Loucy (cell line): ENCODE results near the gene INPP4A.

Experiments
- H2AFZ ChIP-seq: fragments of 200-600 bp; sonication (generic); 2 replicates; pipeline ENCODE4 v1.6.0; 2016; ENCODE audit warnings: antibody characterized with exemption, mild to moderate bottlenecking, low read length, moderate library complexity
- H3F3A ChIP-seq: fragments of 200-600 bp; 2 replicates; pipeline ENCODE4 v1.6.0; 2016; ENCODE audit warnings: antibody characterized with exemption, low read depth, mild to moderate bottlenecking
- H3K27me3 ChIP-seq: fragments of 200-600 bp; sonication (generic); 2 replicates; pipeline ENCODE4 v1.6.1; 2014; ENCODE audit warnings: low read length, mild to moderate bottlenecking; ENCODE audit not compliant: insufficient read depth, poor library complexity, severe bottlenecking
- H3K36me3 ChIP-seq: fragments of 200-600 bp; sonication (generic); 2 replicates; pipeline ENCODE4 v1.6.1; 2016; ENCODE audit warnings: low read length; ENCODE audit not compliant: insufficient read depth
- H3K4me1 ChIP-seq: fragments of 200-600 bp; sonication (generic); 2 replicates; pipeline ENCODE4 v1.5.1; 2014; ENCODE audit warnings: low read length, mild to moderate bottlenecking; ENCODE audit not compliant: insufficient read depth, poor library complexity, severe bottlenecking
- H3K4me2 ChIP-seq: fragments of 200-600 bp; sonication (generic); 2 replicates; pipeline ENCODE4 v1.6.0; 2014; ENCODE audit warnings: antibody characterized with exemption, low read length, low read depth, mild to moderate bottlenecking; ENCODE audit not compliant: poor library complexity, severe bottlenecking
- H3K4me3 ChIP-seq: fragments of 200-600 bp; sonication (generic); 2 replicates; pipeline ENCODE4 v1.5.1; 2014; ENCODE audit warnings: low read length, mild to moderate bottlenecking, mixed read lengths; ENCODE audit not compliant: poor library complexity, severe bottlenecking
- H3K79me2 ChIP-seq: fragments of 200-600 bp; sonication (generic); 2 replicates; pipeline ENCODE4 v1.6.1; 2014; ENCODE audit warnings: low read length; ENCODE audit not compliant: insufficient read depth
- H3K9ac ChIP-seq: fragments of 200-600 bp; sonication (generic); 2 replicates; pipeline ENCODE4 v1.6.0; 2014; ENCODE audit warnings: mild to moderate bottlenecking, low read depth, low read length, moderate library complexity; ENCODE audit not compliant: poor library complexity, severe bottlenecking
- H3K9me2 ChIP-seq: fragments of 200-600 bp; sonication (generic); replicated peaks from 2 replicates; pipeline ENCODE4 v1.6.1; 2016; ENCODE audit warnings: low read depth, low read length, mixed read lengths
- H3K9me3 ChIP-seq: fragments of 200-600 bp; sonication (generic); 2 replicates; pipeline ENCODE4 v1.6.1; 2014; ENCODE audit warnings: mild to moderate bottlenecking, antibody characterized with exemption, low read length, low read depth; ENCODE audit not compliant: insufficient read depth
- H4K20me1 ChIP-seq: fragments of 200-600 bp; sonication (generic); 2 replicates; pipeline ENCODE4 v1.6.0; 2014; ENCODE audit warnings: antibody characterized with exemption, low read length, mild to moderate bottlenecking; ENCODE audit not compliant: insufficient read depth, poor library complexity, severe bottlenecking
- EZH2phosphoT487 ChIP-seq: fragments of 200-600 bp; IDR thresholded peaks from 2 replicates; pipeline ENCODE4 v1.6.1; 2018; ENCODE audit warnings: antibody characterized with exemption, mild to moderate bottlenecking, moderate library complexity, borderline replicate concordance
- TF ChIP-seq, protein P1 (sequence below): fragments of 200-600 bp; sonication (generic); conservative IDR thresholded peaks from 2 replicates; pipeline ENCODE4 v1.5.1; 2014; ENCODE audit warnings: mild to moderate bottlenecking, antibody characterized with exemption, low read length

The INPP4A gene

DNA sequence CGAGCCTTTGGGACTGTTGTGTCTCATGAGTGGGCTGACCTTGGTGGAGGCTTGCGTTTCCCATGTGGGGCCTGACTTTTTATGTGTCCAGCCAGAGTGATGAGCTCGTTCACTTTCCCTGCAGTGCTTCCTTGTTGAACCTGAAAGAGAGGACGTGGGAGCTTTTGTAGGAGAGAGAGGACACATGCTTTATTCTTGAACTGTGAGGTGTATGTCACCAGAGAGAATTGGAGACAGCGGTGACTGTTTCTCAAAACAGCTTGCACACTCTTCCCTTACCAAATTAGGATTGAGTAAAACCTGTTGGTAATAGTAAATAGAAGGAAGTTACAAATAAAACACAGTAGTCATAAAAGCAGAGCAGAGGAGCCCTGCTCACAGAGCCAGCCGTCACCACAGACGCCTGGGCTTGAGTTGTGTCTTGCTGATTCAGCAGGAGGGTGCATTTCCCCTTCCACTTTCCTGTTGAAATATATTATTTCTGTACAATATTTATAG, 60.7 kb downstream of the INPP4A start:
- peaks cover 64% of the 10 kb centered on the region for H3K4me1 ChIP-seq
- peak overlapping the region; percentile 35 for H3K4me3 ChIP-seq
- H2AFZ ChIP-seq: no peak overlapping the region
- peak overlapping the region; percentile 73 for H3K4me2 ChIP-seq
- H4K20me1 ChIP-seq: no peaks in the 10 kb centered on the region
- no peaks in the 10 kb centered on the region for H3K36me3 ChIP-seq
- no peak for TF ChIP-seq EZH2phosphoT487
- TF ChIP-seq, protein P1, sequence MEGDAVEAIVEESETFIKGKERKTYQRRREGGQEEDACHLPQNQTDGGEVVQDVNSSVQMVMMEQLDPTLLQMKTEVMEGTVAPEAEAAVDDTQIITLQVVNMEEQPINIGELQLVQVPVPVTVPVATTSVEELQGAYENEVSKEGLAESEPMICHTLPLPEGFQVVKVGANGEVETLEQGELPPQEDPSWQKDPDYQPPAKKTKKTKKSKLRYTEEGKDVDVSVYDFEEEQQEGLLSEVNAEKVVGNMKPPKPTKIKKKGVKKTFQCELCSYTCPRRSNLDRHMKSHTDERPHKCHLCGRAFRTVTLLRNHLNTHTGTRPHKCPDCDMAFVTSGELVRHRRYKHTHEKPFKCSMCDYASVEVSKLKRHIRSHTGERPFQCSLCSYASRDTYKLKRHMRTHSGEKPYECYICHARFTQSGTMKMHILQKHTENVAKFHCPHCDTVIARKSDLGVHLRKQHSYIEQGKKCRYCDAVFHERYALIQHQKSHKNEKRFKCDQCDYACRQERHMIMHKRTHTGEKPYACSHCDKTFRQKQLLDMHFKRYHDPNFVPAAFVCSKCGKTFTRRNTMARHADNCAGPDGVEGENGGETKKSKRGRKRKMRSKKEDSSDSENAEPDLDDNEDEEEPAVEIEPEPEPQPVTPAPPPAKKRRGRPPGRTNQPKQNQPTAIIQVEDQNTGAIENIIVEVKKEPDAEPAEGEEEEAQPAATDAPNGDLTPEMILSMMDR: no peak
- peak overlapping the region; percentile 54 for H3K9ac ChIP-seq
- H3K27me3 ChIP-seq: no peaks in the 10 kb centered on the region
- no peaks in the 10 kb centered on the region for H3K9me3 ChIP-seq
- peaks cover 57% of the 10 kb centered on the region for H3K79me2 ChIP-seq
- H3F3A ChIP-seq: no peaks in the 10 kb centered on the region
- no peaks in the 10 kb centered on the region for H3K9me2 ChIP-seq

DNA sequence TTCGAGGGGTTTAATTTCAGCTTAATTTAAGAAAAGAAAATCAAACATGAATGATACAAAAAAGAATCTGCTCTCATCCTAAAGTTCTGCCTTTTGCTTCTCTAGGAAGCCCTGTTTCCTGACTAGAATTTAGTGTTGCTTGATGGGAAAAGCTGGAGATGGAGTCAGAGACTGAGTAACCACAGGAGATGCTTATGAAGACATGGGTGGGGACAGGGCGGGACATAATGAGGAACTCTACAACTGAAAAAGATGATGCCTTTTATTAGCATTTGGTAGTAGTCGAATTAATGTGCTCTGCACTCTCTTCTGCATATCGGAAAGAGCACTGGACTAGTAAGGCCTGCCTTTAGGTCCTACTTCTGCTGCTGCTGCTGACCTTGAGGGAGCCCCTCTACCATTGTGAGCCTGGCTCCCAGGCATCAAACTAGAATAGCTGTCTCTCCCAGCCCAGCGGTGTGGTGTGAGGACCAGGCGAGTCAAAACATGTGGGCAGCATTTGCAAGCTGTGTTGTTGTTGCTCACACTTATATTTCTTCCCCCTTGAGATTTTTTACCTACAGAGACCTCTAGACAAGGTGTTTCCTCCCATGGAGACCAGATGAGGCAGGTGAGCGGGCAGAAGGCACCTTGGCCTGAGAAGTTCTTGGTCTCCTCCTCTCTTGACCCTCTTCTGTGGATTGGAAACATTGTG, 61.5 kb downstream of the INPP4A start:
- Histone ChIP-seq H4K20me1 (no peaks in the 10 kb centered on the region), H3K4me1 (peaks cover 64% of the 10 kb centered on the region), H3K9ac (peak overlapping the region; percentile 54), H3K4me2 (peak overlapping the region; percentile 73), H3K4me3 (peak overlapping the region; percentile 35), H3K9me2 (no peaks in the 10 kb centered on the region), H3K36me3 (no peaks in the 10 kb centered on the region), H2AFZ (no peak overlapping the region), H3K9me3 (no peaks in the 10 kb centered on the region), H3F3A (no peaks in the 10 kb centered on the region), H3K79me2 (peaks cover 57% of the 10 kb centered on the region), H3K27me3 (no peaks in the 10 kb centered on the region)
- TF ChIP-seq, protein P1: no peak
- TF ChIP-seq EZH2phosphoT487: no peak

DNA sequence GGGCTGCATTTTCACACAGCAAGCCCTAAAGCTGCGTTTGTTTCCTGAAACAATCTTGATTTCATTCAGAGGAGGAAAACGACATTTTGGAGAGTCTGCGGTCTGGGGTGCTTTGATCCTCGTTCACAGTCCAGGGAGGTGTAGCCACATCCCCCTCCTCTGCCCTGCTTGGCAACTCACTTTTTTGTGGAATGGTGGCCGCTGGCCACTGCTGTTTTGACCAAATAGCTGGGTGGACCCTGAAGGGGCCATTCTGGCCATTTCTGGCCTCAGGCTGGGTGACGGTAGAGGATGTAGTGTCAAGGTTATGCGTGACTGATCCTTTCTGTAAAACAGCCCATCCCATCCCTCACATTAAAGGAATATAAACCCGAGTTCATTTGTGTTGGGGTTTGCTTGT, 62.2 kb downstream of the INPP4A start:
- Histone ChIP-seq H3K4me3 (no peak overlapping the region), H4K20me1 (no peaks in the 10 kb centered on the region), H3F3A (no peaks in the 10 kb centered on the region), H3K27me3 (no peaks in the 10 kb centered on the region), H3K9me2 (no peaks in the 10 kb centered on the region), H2AFZ (no peak overlapping the region), H3K9me3 (no peaks in the 10 kb centered on the region), H3K4me2 (no peak overlapping the region), H3K36me3 (no peaks in the 10 kb centered on the region), H3K79me2 (peaks cover 57% of the 10 kb centered on the region), H3K9ac (peak overlapping the region; percentile 54), H3K4me1 (peaks cover 64% of the 10 kb centered on the region)
- TF ChIP-seq, protein P1: no peak
- TF ChIP-seq EZH2phosphoT487: no peak
